Measurements from ENCODE around the gene SLC25A22. TPM values are rescaled to one million over a fixed set of nuclear protein-coding genes. Genes with fewer than 3 reads are reported as not detected.

The SLC25A22 gene
- total RNA-seq, 2 experiments from 2014 or later: 33.3 to 36.7 TPM

GRCh38 chr11:826836-827145 lies 28.7 kb upstream of the SLC25A22 start:
- TF ChIP-seq, protein P1, sequence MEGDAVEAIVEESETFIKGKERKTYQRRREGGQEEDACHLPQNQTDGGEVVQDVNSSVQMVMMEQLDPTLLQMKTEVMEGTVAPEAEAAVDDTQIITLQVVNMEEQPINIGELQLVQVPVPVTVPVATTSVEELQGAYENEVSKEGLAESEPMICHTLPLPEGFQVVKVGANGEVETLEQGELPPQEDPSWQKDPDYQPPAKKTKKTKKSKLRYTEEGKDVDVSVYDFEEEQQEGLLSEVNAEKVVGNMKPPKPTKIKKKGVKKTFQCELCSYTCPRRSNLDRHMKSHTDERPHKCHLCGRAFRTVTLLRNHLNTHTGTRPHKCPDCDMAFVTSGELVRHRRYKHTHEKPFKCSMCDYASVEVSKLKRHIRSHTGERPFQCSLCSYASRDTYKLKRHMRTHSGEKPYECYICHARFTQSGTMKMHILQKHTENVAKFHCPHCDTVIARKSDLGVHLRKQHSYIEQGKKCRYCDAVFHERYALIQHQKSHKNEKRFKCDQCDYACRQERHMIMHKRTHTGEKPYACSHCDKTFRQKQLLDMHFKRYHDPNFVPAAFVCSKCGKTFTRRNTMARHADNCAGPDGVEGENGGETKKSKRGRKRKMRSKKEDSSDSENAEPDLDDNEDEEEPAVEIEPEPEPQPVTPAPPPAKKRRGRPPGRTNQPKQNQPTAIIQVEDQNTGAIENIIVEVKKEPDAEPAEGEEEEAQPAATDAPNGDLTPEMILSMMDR (IDR thresholded peaks at IDR 0.05): no peak
- Mint-ChIP-seq H3K9me3 (no peaks in the 10 kb centered on the region), H3K4me1 (ENCODE audit: low read depth) (peaks cover 36% of the 10 kb centered on the region), H3K27me3 (peaks cover 38% of the 10 kb centered on the region), H3K36me3 (ENCODE audit: low read depth) (peaks cover 13% of the 10 kb centered on the region), H3K27ac (no peak overlapping the region), H3K4me3 (peak overlapping the region; percentile 65)
- intact Hi-C loops (cut with micrococcal nuclease): no loop called here
- peak; percentile 42 for DNase-seq
- peak; percentile 14 for ATAC-seq
- ChIA-PET CTCF (interaction anchor here (1.2 kb wide), 1 partner anchor 18 kb away, joined by 4 read pairs; no protein-coding TSS in a partner anchor), POLR2A (interaction anchor here (1.1 to 21.1 kb wide), 3 partner anchors 8 to 14 kb away, joined by 3 to 273 read pairs (median 81); partner anchors contain the start of genes PNPLA2, POLR2L, RPLP2 and TSPAN4)

- no peak for ATAC-seq
- Mint-ChIP-seq H3K27ac (no peak overlapping the region), H3K36me3 (ENCODE audit: low read depth) (peaks cover 13% of the 10 kb centered on the region), H3K9me3 (no peaks in the 10 kb centered on the region), H3K4me3 (peak overlapping the region; percentile 65), H3K27me3 (peaks cover 32% of the 10 kb centered on the region), H3K4me1 (ENCODE audit: low read depth) (peaks cover 33% of the 10 kb centered on the region)
- CTCF ChIA-PET: no interaction called here
- DNase-seq: no peak
- TF ChIP-seq, protein P1 (IDR thresholded peaks at IDR 0.05): no peak
- POLR2A ChIA-PET: interaction anchor here (1.1 to 21.1 kb wide), 4 partner anchors 9 to 20 kb away, joined by 3 to 273 read pairs (median 44); partner anchors contain the start of genes PNPLA2, POLR2L, RPLP2 and TSPAN4
- intact Hi-C loops (cut with micrococcal nuclease): no loop called here
Observed at GRCh38 chr11:826227-826621, 28.1 kb upstream of the SLC25A22 start.

DNA sequence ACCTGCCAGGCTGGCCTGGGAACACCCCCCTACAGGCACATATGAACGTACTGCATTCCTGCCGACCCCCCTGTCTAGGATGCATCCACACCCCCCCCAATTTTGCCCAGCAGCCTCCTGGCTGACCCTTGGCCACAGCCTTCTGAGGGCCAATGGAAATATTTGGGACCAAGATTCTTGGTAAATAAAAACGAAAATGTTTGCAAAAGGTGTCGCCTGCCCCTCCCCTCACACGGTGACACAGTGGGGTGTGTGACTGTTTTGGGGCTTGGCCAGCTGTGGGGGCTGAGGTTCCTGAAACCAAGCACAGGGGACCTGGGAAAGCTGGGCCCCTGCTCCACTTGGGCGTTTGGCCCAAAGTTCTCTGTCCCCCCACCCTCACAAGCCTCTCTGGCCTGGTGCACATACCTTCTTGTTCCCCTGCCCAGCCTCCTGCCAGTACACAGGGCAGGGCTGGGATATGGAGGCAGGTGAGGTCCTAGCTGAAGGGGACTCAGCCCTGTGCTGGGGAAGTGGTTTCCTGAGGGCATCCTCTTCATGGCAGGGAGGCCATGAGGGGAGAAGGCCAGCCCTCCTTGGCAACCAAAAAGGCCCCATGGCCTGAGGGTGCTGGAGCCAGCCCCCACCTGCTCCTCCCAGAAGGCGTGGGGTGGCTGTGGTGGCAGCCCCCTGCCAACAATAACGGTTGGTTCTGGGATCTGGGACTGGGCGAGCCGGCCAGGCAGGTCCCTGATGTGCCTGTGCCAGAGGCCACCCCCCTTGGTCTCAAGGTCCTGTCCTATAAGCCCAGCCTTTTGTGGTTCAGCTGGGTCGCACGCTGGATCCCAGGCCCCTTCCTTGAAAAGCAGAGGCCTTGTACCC lies 27.5 kb upstream of the SLC25A22 start:
- H3K4me1 Mint-ChIP-seq (ENCODE audit: low read depth): peaks cover 39% of the 10 kb centered on the region
- H3K27me3 Mint-ChIP-seq: peaks cover 29% of the 10 kb centered on the region
- H3K36me3 Mint-ChIP-seq (ENCODE audit: low read depth): peaks cover 13% of the 10 kb centered on the region
- ATAC-seq (no peak), DNase-seq (no peak)
- intact Hi-C loops (cut with micrococcal nuclease): no loop called here
- POLR2A ChIA-PET: interaction anchor here (1.1 to 21.1 kb wide), 6 partner anchors 9 to 19 kb away, joined by 3 to 273 read pairs (median 4); partner anchors contain the start of genes PNPLA2, POLR2L, RPLP2 and TSPAN4
- no peaks in the 10 kb centered on the region for H3K9me3 Mint-ChIP-seq
- TF ChIP-seq, protein P1 (IDR thresholded peaks at IDR 0.05): no peak
- no peak overlapping the region for H3K27ac Mint-ChIP-seq
- CTCF ChIA-PET: no interaction called here
- no peak overlapping the region for H3K4me3 Mint-ChIP-seq

DNA sequence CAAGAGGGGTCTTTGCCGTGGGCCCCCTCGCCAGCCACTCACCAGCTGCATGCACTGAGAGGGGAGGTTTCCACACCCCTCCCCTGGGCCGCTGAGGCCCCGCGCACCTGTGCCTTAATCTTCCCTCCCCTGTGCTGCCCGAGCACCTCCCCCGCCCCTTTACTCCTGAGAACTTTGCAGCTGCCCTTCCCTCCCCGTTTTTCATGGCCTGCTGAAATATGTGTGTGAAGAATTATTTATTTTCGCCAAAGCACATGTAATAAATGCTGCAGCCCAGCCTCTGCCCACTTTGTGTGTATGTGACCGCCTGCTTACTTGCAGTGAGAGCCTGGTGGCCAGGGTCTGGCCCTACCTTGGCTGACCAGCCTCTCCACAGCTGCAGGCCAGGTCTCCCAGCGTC lies 26.9 kb upstream of the SLC25A22 start:
- H3K4me3 Mint-ChIP-seq: no peak overlapping the region
- TF ChIP-seq, protein P1 (IDR thresholded peaks at IDR 0.05): no peak
- CTCF ChIA-PET: no interaction called here

More for the DNA sequence above, 26.9 kb upstream of the SLC25A22 start:
- POLR2A ChIA-PET: interaction anchor here (1.1 to 21.1 kb wide), 5 partner anchors 9 to 18 kb away, joined by 3 to 273 read pairs (median 6); partner anchors contain the start of genes PNPLA2, POLR2L, RPLP2 and TSPAN4
- Mint-ChIP-seq H3K27me3 (peaks cover 27% of the 10 kb centered on the region), H3K9me3 (no peaks in the 10 kb centered on the region), H3K27ac (no peak overlapping the region), H3K4me1 (ENCODE audit: low read depth) (peaks cover 38% of the 10 kb centered on the region), H3K36me3 (ENCODE audit: low read depth) (peaks cover 13% of the 10 kb centered on the region)
- ATAC-seq (no peak), DNase-seq (no peak)
- intact Hi-C loops (cut with micrococcal nuclease): no loop called here

Data from activated CD8-positive, alpha-beta T cell treated with anti-CD3 and anti-CD28 coated beads for 36 hours (primary cell).